Hepatocyte (in vitro differentiated cells): ENCODE measurements around the gene UTP4.
"Not testable (repeated sequence)": the region's sequence is repeated elsewhere in the genome, so short reads cannot be mapped to it uniquely, and the experiment has no call there.

Source experiments
- EZH2phosphoT487 ChIP-seq: fragments of 200-600 bp; sonication (generic); IDR thresholded peaks from one replicate; pipeline ENCODE4 v1.6.1; 2018; ENCODE audit warnings: antibody characterized with exemption, mild to moderate bottlenecking, low read depth, moderate library complexity; ENCODE audit not compliant: unreplicated experiment, severe bottlenecking
- TF ChIP-seq, protein P1 (sequence below): fragments of 200-600 bp; sonication (generic); IDR thresholded peaks from 2 replicates; pipeline ENCODE4 v1.5.1; 2016; ENCODE audit warnings: antibody characterized with exemption, mild to moderate bottlenecking; ENCODE audit not compliant: poor library complexity

DNA sequence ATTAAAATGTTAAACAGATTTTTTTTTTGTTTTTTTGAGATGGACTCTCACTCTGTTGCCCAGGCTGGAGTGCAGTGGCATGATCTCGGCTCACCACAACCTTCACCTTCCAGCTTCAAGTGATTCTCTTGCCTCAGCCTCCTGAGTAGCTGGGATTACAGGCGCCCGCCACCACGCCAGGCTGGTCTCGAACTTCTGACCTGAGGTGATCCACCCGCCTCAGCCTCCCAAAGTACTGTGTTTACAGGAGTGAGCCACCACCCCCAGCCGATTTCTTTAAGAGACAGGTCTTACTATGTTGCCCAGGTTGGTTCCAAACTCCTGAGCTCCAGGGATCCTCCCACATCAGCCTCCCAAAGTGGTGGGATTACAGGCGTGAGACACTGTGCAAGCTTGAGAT, 8.0 kb upstream of the UTP4 start:
- not testable (repeated sequence) for TF ChIP-seq EZH2phosphoT487
- TF ChIP-seq, protein P1, sequence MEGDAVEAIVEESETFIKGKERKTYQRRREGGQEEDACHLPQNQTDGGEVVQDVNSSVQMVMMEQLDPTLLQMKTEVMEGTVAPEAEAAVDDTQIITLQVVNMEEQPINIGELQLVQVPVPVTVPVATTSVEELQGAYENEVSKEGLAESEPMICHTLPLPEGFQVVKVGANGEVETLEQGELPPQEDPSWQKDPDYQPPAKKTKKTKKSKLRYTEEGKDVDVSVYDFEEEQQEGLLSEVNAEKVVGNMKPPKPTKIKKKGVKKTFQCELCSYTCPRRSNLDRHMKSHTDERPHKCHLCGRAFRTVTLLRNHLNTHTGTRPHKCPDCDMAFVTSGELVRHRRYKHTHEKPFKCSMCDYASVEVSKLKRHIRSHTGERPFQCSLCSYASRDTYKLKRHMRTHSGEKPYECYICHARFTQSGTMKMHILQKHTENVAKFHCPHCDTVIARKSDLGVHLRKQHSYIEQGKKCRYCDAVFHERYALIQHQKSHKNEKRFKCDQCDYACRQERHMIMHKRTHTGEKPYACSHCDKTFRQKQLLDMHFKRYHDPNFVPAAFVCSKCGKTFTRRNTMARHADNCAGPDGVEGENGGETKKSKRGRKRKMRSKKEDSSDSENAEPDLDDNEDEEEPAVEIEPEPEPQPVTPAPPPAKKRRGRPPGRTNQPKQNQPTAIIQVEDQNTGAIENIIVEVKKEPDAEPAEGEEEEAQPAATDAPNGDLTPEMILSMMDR: not testable (repeated sequence)
